MCF 10A (cell line): Measurements from ENCODE around the gene TBC1D14. TPM values are rescaled to one million over a fixed set of nuclear protein-coding genes. Genes with fewer than 3 reads are reported as not detected.
A peak's percentile ranks its signal among the peaks of the same experiment; 100 is the strongest.

Experiments used
- BruUV-seq: library from RNA; stranded (reverse); fragments of 400-500 nt; replicated peaks from 2 replicates; lab custom pipeline; 2021; lab: Mats Ljungman, UMichigan
- CTCF ChIA-PET: fragments of 300-600 bp; sonication (Branson Sonifier 250); formaldehyde crosslinking; extraction: SDS; loops from one replicate; lab custom pipeline; 2021; ENCODE audit warnings: antibody characterized with exemption, inconsistent platforms; lab: Yijun Ruan, JAX
- POLR2A ChIA-PET: fragments of 300-600, 350-650 bp; sonication (Branson Sonifier 250); formaldehyde crosslinking; extraction: SDS; loops from one replicate; lab custom pipeline; 2020; ENCODE audit warnings: antibody characterized with exemption, inconsistent platforms; lab: Yijun Ruan, JAX
- DNase-seq: peaks from one replicate; pipeline ENCODE4 v3.0.0-alpha.2; 2018; ENCODE audit not compliant: unreplicated experiment
- H3K27ac Mint-ChIP-seq: one replicate; pipeline ENCODE4 v1.8.0; 2022; ENCODE audit warnings: mild to moderate bottlenecking, low read depth, mixed read lengths; ENCODE audit not compliant: unreplicated experiment
- H3K27me3 Mint-ChIP-seq: one replicate; pipeline ENCODE4 v1.8.0; 2022; ENCODE audit warnings: mixed read lengths; ENCODE audit not compliant: insufficient read depth, unreplicated experiment
- H3K36me3 Mint-ChIP-seq: one replicate; pipeline ENCODE4 v1.8.0; 2022; ENCODE audit warnings: mild to moderate bottlenecking, moderate library complexity, mixed read lengths; ENCODE audit not compliant: insufficient read depth, unreplicated experiment
- H3K4me1 Mint-ChIP-seq: one replicate; pipeline ENCODE4 v1.8.0; 2022; ENCODE audit warnings: mixed read lengths; ENCODE audit not compliant: insufficient read depth, unreplicated experiment
- H3K4me3 Mint-ChIP-seq: one replicate; pipeline ENCODE4 v1.8.0; 2022; ENCODE audit warnings: mild to moderate bottlenecking, moderate library complexity, mixed read lengths; ENCODE audit not compliant: unreplicated experiment
- H3K9me3 Mint-ChIP-seq: one replicate; pipeline ENCODE4 v1.8.0; 2022; ENCODE audit warnings: mixed read lengths; ENCODE audit not compliant: unreplicated experiment
- CTCF ChIP-seq: fragments of 200-600 bp; IDR thresholded peaks from one replicate; pipeline ENCODE4 v1.8.0; 2022; ENCODE audit warnings: antibody characterized with exemption, mild to moderate bottlenecking; ENCODE audit not compliant: unreplicated experiment
- intact Hi-C: fragments of 100-400 bp; cut with micrococcal nuclease; formaldehyde crosslinking; loops from 2 replicates; pipeline ENCODE4 v1.14.1; 2022
- total RNA-seq: library from RNA; stranded (reverse); gene quantifications from 2 replicates; pipeline ENCODE4 v1.2.3, GENCODE V29; 2022

The TBC1D14 gene
- total RNA-seq, 1 experiment from 2014 or later = 55.1 TPM

GRCh38 chr4:6940744-6941137 lies 31.1 kb downstream of the TBC1D14 start:
- intact Hi-C loops = no loop called here
- peaks cover 32% of the 10 kb centered on the region for H3K4me1 Mint-ChIP-seq
- POLR2A ChIA-PET = interaction anchor here (0.9 to 2.2 kb wide), 4 partner anchors 30 to 102 kb away, joined by 3 to 5 read pairs (median 4); partner anchors contain the start of gene TADA2B
- H3K27me3 Mint-ChIP-seq = no peaks in the 10 kb centered on the region
- no peak overlapping the region for H3K4me3 Mint-ChIP-seq
- no peaks in the 10 kb centered on the region for H3K9me3 Mint-ChIP-seq
- no peak for TF ChIP-seq CTCF
- DNase-seq = no peak
- CTCF ChIA-PET = no interaction called here
- peaks cover 8% of the 10 kb centered on the region for H3K36me3 Mint-ChIP-seq
- BruUV-seq = no TSS peak
- H3K27ac Mint-ChIP-seq = peak overlapping the region; percentile 95

GRCh38 chr4:6941796-6942195 lies 32.2 kb downstream of the TBC1D14 start:
- Mint-ChIP-seq H3K9me3 (no peaks in the 10 kb centered on the region), H3K36me3 (peaks cover 8% of the 10 kb centered on the region), H3K4me3 (peak overlapping the region; percentile 49), H3K4me1 (peaks cover 32% of the 10 kb centered on the region), H3K27me3 (no peaks in the 10 kb centered on the region), H3K27ac (peak overlapping the region; percentile 95)
- no peak for TF ChIP-seq CTCF
- BruUV-seq = no TSS peak
- intact Hi-C loops = no loop called here
- peak; percentile 17 for DNase-seq
- CTCF ChIA-PET = interaction anchor here (0.9 kb wide), 1 partner anchor 46 kb away, joined by 3 read pairs; no protein-coding TSS in a partner anchor
- POLR2A ChIA-PET = interaction anchor here (0.6 to 2.3 kb wide), 16 partner anchors 8 to 895 kb away, joined by 3 to 12 read pairs (median 4); partner anchors contain the start of genes GRPEL1 and TADA2B

GRCh38 chr4:6942238-6942800 lies 32.7 kb downstream of the TBC1D14 start:
- BruUV-seq = no TSS peak
- Mint-ChIP-seq H3K9me3 (no peaks in the 10 kb centered on the region), H3K4me3 (peak overlapping the region; percentile 49), H3K4me1 (peaks cover 32% of the 10 kb centered on the region), H3K36me3 (peaks cover 8% of the 10 kb centered on the region), H3K27ac (peak overlapping the region; percentile 95), H3K27me3 (no peaks in the 10 kb centered on the region)
- ChIA-PET CTCF (interaction anchor here (0.6 to 0.9 kb wide), 2 partner anchors 45 to 223 kb away, joined by 3 to 4 read pairs; no protein-coding TSS in a partner anchor), POLR2A (interaction anchor here (0.6 to 2.3 kb wide), 18 partner anchors 8 to 894 kb away, joined by 3 to 12 read pairs (median 3); partner anchors contain the start of genes GRPEL1 and TADA2B)
- no peak for TF ChIP-seq CTCF
- intact Hi-C loops = no loop called here
- peak; percentile 86 for DNase-seq

GRCh38 chr4:6943012-6943884 lies 33.6 kb downstream of the TBC1D14 start:
- no peak for DNase-seq
- TF ChIP-seq CTCF = no peak
- Mint-ChIP-seq H3K27ac (peak overlapping the region; percentile 95), H3K4me1 (peaks cover 32% of the 10 kb centered on the region), H3K4me3 (no peak overlapping the region), H3K36me3 (peaks cover 14% of the 10 kb centered on the region), H3K27me3 (no peaks in the 10 kb centered on the region), H3K9me3 (no peaks in the 10 kb centered on the region)
- POLR2A ChIA-PET = interaction anchor here (0.8 to 2.3 kb wide), 10 partner anchors 11 to 175 kb away, joined by 3 to 12 read pairs (median 4); partner anchors contain the start of genes GRPEL1 and TADA2B
- BruUV-seq = no TSS peak
- intact Hi-C loops = no loop called here
- CTCF ChIA-PET = interaction anchor here (1.4 kb wide), 1 partner anchor 40 kb away, joined by 3 read pairs; no protein-coding TSS in a partner anchor
